ENCODE results near the gene DISC1. TPM values are rescaled to one million over a fixed set of nuclear protein-coding genes. Genes with fewer than 3 reads are reported as not detected.

Gene DISC1
- total RNA-seq, 3 donors from 2014 or later = 0.50 to 1.1 (median 0.57) TPM

GRCh38 chr1:231998791-231999190, 372.2 kb downstream of the DISC1 start:
- Mint-ChIP-seq H3K9me3 (no peaks in the 10 kb centered on the region), H3K36me3 (ENCODE audit: insufficient read depth) (peaks cover 10% of the 10 kb centered on the region), H3K27me3 (ENCODE audit: low read depth) (no peaks in the 10 kb centered on the region), H3K4me3 (no peak overlapping the region), H3K4me1 (ENCODE audit: low read depth) (no peaks in the 10 kb centered on the region)
- DNase-seq (no peak), ATAC-seq (no peak)

- H3K36me3 Mint-ChIP-seq (ENCODE audit: insufficient read depth) = peaks cover 12% of the 10 kb centered on the region
- peaks cover 4% of the 10 kb centered on the region for H3K9me3 Mint-ChIP-seq
- ATAC-seq = no peak
- DNase-seq = no peak
- H3K4me3 Mint-ChIP-seq = no peak overlapping the region
- no peaks in the 10 kb centered on the region for H3K27me3 Mint-ChIP-seq (ENCODE audit: low read depth)
- peaks cover 2% of the 10 kb centered on the region for H3K4me1 Mint-ChIP-seq (ENCODE audit: low read depth)
Observed at GRCh38 chr1:232005300-232005699, 378.7 kb downstream of the DISC1 start.

- DNase-seq = no peak
- ATAC-seq = no peak
- Mint-ChIP-seq H3K4me3 (no peak overlapping the region), H3K4me1 (ENCODE audit: low read depth) (peaks cover 2% of the 10 kb centered on the region), H3K27me3 (ENCODE audit: low read depth) (no peaks in the 10 kb centered on the region), H3K9me3 (peaks cover 4% of the 10 kb centered on the region), H3K36me3 (ENCODE audit: insufficient read depth) (peaks cover 22% of the 10 kb centered on the region)
Observed at GRCh38 chr1:232009741-232010140, 383.2 kb downstream of the DISC1 start.

GRCh38 chr1:232011961-232012360, 385.4 kb downstream of the DISC1 start:
- no peaks in the 10 kb centered on the region for H3K27me3 Mint-ChIP-seq (ENCODE audit: low read depth)
- no peaks in the 10 kb centered on the region for H3K4me1 Mint-ChIP-seq (ENCODE audit: low read depth)
- ATAC-seq (no peak), DNase-seq (no peak)
- H3K4me3 Mint-ChIP-seq = no peak overlapping the region
- peaks cover 22% of the 10 kb centered on the region for H3K36me3 Mint-ChIP-seq (ENCODE audit: insufficient read depth)
- no peaks in the 10 kb centered on the region for H3K9me3 Mint-ChIP-seq

- DNase-seq = no peak
- Mint-ChIP-seq H3K36me3 (ENCODE audit: insufficient read depth) (peaks cover 22% of the 10 kb centered on the region), H3K4me1 (ENCODE audit: low read depth) (no peaks in the 10 kb centered on the region), H3K4me3 (no peak overlapping the region), H3K9me3 (no peaks in the 10 kb centered on the region), H3K27me3 (ENCODE audit: low read depth) (no peaks in the 10 kb centered on the region)
- ATAC-seq = no peak
Observed at GRCh38 chr1:232012773-232013386, 386.3 kb downstream of the DISC1 start.

- Mint-ChIP-seq H3K4me1 (ENCODE audit: low read depth) (no peaks in the 10 kb centered on the region), H3K4me3 (no peak overlapping the region), H3K9me3 (no peaks in the 10 kb centered on the region), H3K27me3 (ENCODE audit: low read depth) (no peaks in the 10 kb centered on the region), H3K36me3 (ENCODE audit: insufficient read depth) (peaks cover 19% of the 10 kb centered on the region)
- DNase-seq (no peak), ATAC-seq (no peak)
Observed at GRCh38 chr1:232014941-232015340, 388.4 kb downstream of the DISC1 start.

- no peaks in the 10 kb centered on the region for H3K27me3 Mint-ChIP-seq (ENCODE audit: low read depth)
- no peaks in the 10 kb centered on the region for H3K9me3 Mint-ChIP-seq
- no peak overlapping the region for H3K4me3 Mint-ChIP-seq
- DNase-seq = no peak
- H3K4me1 Mint-ChIP-seq (ENCODE audit: low read depth) = no peaks in the 10 kb centered on the region
- H3K36me3 Mint-ChIP-seq (ENCODE audit: insufficient read depth) = peaks cover 16% of the 10 kb centered on the region
- ATAC-seq = no peak
Observed at GRCh38 chr1:232016616-232017015, 390.0 kb downstream of the DISC1 start.

- H3K9me3 Mint-ChIP-seq = no peaks in the 10 kb centered on the region
- ATAC-seq (no peak), DNase-seq (no peak)
- no peaks in the 10 kb centered on the region for H3K27me3 Mint-ChIP-seq (ENCODE audit: low read depth)
- H3K36me3 Mint-ChIP-seq (ENCODE audit: insufficient read depth) = peaks cover 14% of the 10 kb centered on the region
- no peaks in the 10 kb centered on the region for H3K4me1 Mint-ChIP-seq (ENCODE audit: low read depth)
- no peak overlapping the region for H3K4me3 Mint-ChIP-seq
Observed at GRCh38 chr1:232017057-232017456, 390.5 kb downstream of the DISC1 start.

GRCh38 chr1:232017759-232018158, 391.2 kb downstream of the DISC1 start:
- H3K36me3 Mint-ChIP-seq (ENCODE audit: insufficient read depth) = peaks cover 13% of the 10 kb centered on the region
- DNase-seq (no peak), ATAC-seq (no peak)
- H3K4me1 Mint-ChIP-seq (ENCODE audit: low read depth) = no peaks in the 10 kb centered on the region
- H3K4me3 Mint-ChIP-seq = no peak overlapping the region
- H3K27me3 Mint-ChIP-seq (ENCODE audit: low read depth) = no peaks in the 10 kb centered on the region
- H3K9me3 Mint-ChIP-seq = no peaks in the 10 kb centered on the region

- Mint-ChIP-seq H3K9me3 (no peaks in the 10 kb centered on the region), H3K27me3 (ENCODE audit: low read depth) (no peaks in the 10 kb centered on the region), H3K36me3 (ENCODE audit: insufficient read depth) (peaks cover 10% of the 10 kb centered on the region), H3K4me3 (no peak overlapping the region), H3K4me1 (ENCODE audit: low read depth) (no peaks in the 10 kb centered on the region)
- no peak for DNase-seq
- no peak for ATAC-seq
Observed at GRCh38 chr1:232018231-232019025, 391.8 kb downstream of the DISC1 start.

- Mint-ChIP-seq H3K4me1 (ENCODE audit: low read depth) (no peaks in the 10 kb centered on the region), H3K27me3 (ENCODE audit: low read depth) (no peaks in the 10 kb centered on the region), H3K4me3 (no peak overlapping the region), H3K36me3 (ENCODE audit: insufficient read depth) (peaks cover 10% of the 10 kb centered on the region), H3K9me3 (no peaks in the 10 kb centered on the region)
- no peak for ATAC-seq
- no peak for DNase-seq
Observed at GRCh38 chr1:232019026-232019340, 392.4 kb downstream of the DISC1 start.

- H3K9me3 Mint-ChIP-seq = no peaks in the 10 kb centered on the region
- H3K36me3 Mint-ChIP-seq (ENCODE audit: insufficient read depth) = peaks cover 5% of the 10 kb centered on the region
- no peak overlapping the region for H3K4me3 Mint-ChIP-seq
- no peak for DNase-seq
- H3K4me1 Mint-ChIP-seq (ENCODE audit: low read depth) = no peaks in the 10 kb centered on the region
- ATAC-seq = no peak
- no peaks in the 10 kb centered on the region for H3K27me3 Mint-ChIP-seq (ENCODE audit: low read depth)
Observed at GRCh38 chr1:232020352-232020751, 393.8 kb downstream of the DISC1 start.

GRCh38 chr1:232029315-232029714, 402.7 kb downstream of the DISC1 start:
- Mint-ChIP-seq H3K9me3 (no peaks in the 10 kb centered on the region), H3K27me3 (ENCODE audit: low read depth) (no peaks in the 10 kb centered on the region), H3K4me3 (no peak overlapping the region), H3K4me1 (ENCODE audit: low read depth) (no peaks in the 10 kb centered on the region), H3K36me3 (ENCODE audit: insufficient read depth) (peaks cover 32% of the 10 kb centered on the region)
- ATAC-seq = no peak
- no peak for DNase-seq

GRCh38 chr1:232031156-232031555, 404.6 kb downstream of the DISC1 start:
- ATAC-seq (no peak), DNase-seq (no peak)
- Mint-ChIP-seq H3K27me3 (ENCODE audit: low read depth) (no peaks in the 10 kb centered on the region), H3K4me3 (no peak overlapping the region), H3K9me3 (no peaks in the 10 kb centered on the region), H3K4me1 (ENCODE audit: low read depth) (no peaks in the 10 kb centered on the region), H3K36me3 (ENCODE audit: insufficient read depth) (peaks cover 34% of the 10 kb centered on the region)

GRCh38 chr1:232033285-232033684, 406.7 kb downstream of the DISC1 start:
- Mint-ChIP-seq H3K4me1 (ENCODE audit: low read depth) (no peaks in the 10 kb centered on the region), H3K9me3 (no peaks in the 10 kb centered on the region), H3K4me3 (no peak overlapping the region), H3K27me3 (ENCODE audit: low read depth) (no peaks in the 10 kb centered on the region), H3K36me3 (ENCODE audit: insufficient read depth) (peaks cover 23% of the 10 kb centered on the region)
- DNase-seq = no peak
- ATAC-seq = no peak

All from activated T-cell treated with anti-CD3 and anti-CD28 coated beads, Interleukin-2, amount 50 U/mL, for 4 hours (primary cell).